NCI-H1694 treated with DMSO at 0.1 percent for 48 hours (cell line): ENCODE data around the gene ESRP2.

ENCODE experiments used
- DNase-seq: peaks from one replicate; lab custom pipeline; 2025; lab: John Stamatoyannopoulos, UW

Gene ESRP2

DNA sequence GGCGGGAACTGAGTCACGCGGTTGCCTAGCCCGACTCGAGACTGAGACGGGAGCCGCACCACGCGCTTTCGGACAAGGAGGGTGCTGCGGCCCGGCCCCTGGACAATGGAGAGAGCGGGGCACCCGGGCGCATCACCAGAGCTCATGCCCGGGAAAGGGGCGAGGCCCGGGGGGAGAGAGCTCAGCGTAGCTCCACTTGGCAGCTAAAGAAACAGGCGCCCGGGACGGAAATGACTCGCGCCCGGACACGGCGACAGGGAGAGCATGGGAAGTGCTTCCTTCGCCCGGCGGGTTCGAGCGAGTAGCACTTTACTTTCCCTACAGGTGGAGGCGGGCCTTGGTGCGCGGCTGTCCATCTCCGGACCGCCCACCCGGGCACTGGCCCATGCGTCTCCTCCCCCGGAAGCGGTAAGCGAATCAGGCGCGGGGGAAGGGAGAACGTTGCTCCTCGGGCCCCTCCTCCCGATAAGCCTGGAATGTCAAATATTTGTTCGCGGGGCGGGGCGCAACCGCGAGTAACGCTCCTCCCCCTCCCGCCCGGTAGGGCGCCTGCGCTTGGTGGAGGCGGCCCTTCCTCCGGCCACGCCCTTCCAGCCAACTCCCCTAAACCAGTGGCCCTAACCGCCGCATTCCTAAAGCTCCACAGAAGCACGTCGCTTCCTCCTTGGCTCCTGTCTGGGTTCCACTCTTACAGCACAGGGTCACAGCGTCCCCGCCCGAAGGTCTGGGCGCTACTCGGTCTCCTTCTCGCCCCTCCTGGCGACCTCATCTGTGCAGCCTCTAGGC is 1.5 kb upstream of the ESRP2 start:
- DNase-seq: peak; percentile 79

DNA sequence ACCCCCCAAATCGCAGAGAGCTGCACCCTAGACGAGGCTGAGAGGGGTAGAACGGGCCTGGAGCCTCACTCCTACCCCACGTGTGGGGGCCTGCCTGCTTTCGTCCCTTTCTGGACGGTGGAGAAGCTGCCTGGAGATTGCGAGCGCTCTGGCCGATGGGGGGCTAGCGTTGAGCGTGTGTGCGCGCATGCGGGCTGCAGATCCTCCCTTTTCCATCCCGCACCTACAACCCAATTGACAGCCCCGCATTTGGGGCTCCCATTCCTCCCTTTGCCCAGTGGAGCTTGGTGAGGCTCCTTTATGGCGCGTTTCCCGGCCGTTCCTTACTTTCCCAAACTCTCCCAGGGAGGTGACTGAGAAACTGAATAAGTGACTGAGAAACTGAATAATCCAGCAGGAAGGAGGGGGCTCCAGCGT is 907 bp upstream of the ESRP2 start:
- DNase-seq: no peak

DNA sequence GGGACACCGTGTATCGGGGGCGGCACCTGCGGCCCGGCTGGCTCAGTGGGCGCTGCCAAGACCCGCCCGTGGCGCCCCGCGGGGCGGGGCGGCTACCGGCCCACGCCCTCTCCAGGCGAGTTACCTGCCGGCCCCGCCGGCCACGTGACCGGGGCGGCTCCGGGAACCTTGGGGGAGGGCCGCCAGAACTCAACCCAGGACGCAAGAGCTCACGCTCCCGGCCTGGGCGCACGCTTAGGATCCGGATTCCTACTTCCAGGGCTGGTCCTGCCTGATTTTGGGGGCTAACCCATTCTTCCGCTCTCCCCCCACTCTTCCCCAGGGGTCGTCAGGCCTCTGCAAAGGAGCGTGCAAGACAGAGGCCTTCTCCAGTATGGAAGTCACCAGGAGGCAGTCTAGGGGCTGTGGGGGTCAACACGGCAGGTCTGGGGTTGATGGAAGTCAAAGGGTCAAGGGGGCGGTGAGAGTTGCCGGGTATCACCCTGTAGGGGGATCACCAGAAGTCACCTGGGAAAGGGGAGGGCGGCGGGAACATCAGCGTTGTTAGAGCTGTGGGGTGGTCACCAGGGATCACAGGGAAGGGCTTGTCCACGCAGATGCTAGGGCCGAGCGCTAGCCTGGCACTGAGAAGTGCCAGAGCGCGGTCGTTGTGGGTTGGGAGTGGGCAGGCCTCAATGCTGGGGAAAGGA is 354 bp upstream of the ESRP2 start:
- no peak for DNase-seq

DNA sequence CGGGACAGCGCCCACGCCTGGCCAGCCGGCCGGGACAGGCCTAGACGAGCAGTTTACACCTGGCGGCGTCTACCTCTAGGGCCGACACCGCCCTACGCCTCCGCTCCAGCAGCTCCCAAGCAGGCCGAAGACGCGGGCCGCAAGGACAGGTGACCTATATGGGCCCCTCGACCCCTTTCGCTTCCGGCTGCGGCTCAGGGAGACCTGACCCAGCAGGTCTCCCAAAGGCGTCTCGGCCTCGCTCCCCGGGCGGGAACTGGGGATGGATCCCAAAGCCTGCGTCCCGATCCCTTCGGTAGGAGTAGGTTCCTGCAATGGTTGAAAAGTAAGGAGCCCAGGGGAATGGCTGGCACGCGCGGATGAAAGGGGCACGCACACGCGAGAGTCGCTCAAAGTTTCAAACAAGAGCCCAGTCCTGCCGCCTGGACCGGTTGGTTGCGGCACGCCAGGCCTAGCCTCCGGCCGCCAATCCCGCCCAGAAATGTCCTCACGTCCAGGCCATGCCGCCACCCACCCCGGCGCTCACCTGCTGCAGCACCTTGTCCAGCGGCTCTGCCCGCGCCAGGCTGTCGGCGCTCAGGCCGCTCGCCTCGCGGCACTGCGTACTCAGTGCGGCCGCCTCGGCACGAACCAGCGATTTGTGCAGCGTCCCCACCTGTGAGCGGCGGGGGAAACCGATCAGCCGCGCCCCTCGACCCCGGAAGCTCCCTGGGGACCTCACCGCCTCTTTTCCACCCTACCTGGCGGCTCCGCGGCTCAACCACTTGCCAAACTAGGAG is 630 bp downstream of the ESRP2 start:
- DNase-seq: no peak

DNA sequence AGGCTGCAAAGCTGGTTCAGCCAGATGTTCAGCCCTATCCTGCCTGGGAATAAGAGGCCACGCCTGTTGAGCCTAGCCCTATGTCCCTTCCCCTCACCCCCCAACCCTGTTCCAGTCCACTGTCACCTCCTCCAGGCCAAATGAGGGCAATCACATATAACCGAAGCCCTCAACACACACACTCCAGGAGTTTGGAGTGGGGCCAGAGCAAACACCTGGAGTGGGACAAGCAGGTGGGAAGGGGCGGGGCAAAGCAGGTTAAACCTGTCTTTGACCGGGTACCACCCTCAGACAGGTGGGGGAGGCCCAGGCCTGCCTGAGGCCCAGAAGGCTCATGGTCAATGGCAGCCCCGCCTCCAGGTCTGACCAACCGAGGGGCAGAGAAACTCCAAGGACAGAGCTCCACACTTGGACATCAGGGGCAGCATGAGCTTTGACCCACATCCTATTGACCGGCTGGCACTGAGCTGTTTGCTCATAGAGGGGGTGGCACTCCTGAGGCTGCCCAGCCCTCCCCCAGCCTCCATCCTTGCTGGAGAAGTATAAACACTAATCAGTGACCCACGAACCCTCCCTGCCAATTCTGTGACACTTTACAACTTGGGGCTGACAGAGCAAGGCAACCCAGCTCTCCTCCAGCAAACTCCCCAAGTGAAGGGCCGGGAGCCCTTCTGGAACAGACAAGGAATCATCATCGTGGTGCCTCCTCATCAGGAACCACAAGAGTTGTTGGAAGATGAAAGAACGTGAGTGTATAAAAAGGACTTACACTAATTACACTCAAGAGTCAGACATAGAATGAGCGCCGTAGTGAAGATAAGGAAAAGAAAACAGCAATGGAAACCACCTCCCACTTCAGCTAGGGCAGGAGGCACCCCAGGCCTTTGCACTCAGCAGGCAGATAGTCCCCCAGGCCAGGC is 1.5 kb downstream of the ESRP2 start:
- DNase-seq: no peak

DNA sequence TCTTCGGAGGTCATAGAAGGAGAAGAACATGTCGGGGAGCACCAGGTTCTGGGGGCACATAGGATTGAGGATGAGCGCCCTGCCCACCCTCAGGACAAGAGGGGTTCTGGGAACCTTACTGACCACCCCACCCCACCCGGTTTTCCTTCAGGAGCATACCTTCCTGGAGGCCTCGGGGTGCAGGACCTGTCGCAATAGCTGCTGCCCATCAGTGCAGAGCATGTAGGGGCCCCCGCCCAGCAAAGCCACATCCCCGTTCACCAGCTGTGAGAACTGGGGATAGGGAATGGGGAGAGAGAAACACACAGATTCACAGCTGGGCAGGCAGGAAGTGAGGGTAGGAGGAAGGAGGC is 2.1 kb downstream of the ESRP2 start:
- DNase-seq: no peak

DNA sequence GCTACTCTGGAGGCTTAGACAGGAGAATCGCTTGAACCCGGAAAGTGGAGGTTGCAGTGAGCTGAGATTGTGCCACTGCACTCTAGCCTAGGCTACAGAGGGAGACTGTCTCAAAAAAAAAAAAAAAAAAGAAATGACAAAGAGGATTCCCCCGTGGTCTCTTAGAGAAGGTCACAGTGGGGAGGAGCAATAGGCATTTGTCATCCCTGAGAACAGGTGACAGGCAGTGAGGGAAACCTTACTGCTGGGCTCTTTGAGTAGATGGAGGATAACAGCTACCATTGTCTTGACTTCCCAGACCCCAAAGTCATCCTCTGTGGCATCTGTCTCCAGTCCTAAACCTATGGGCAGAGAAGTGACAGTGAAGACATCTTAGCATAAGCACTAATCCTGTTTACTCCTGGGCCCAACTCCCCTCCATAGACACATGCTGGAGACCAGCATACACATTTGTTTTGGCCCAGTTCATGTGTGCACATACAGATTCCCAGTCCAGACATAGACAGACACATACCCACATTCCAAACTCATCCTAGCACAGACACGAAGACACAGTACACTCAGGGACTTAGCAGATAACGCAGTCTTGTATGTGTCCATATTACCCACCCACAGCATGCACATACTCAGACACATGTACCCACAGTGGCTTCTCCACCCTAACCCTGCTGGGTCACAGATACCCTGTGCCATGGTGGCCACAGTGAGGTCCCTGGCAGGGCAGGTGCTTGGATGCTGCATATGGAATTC is 2.7 kb downstream of the ESRP2 start:
- DNase-seq: no peak

DNA sequence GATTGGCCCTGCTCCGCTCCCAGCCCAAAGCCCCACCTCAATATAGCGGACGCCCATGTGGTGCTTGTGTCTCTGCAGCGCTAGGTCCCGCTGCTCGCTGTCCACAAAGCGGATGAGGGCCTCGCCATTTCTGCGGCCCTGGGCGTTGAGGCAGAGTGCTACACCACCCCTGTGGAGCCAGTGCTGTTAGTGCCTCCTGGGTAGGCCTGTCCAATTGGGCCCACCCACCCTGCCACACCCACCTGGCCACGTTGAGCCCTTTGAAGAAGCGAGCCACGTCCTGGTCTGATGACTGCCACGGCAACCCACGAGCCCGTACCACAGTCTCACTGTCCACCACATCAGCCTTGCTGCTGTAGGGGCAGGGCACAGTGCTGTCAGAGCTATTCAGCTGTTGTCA is 3.6 kb downstream of the ESRP2 start:
- DNase-seq: no peak

DNA sequence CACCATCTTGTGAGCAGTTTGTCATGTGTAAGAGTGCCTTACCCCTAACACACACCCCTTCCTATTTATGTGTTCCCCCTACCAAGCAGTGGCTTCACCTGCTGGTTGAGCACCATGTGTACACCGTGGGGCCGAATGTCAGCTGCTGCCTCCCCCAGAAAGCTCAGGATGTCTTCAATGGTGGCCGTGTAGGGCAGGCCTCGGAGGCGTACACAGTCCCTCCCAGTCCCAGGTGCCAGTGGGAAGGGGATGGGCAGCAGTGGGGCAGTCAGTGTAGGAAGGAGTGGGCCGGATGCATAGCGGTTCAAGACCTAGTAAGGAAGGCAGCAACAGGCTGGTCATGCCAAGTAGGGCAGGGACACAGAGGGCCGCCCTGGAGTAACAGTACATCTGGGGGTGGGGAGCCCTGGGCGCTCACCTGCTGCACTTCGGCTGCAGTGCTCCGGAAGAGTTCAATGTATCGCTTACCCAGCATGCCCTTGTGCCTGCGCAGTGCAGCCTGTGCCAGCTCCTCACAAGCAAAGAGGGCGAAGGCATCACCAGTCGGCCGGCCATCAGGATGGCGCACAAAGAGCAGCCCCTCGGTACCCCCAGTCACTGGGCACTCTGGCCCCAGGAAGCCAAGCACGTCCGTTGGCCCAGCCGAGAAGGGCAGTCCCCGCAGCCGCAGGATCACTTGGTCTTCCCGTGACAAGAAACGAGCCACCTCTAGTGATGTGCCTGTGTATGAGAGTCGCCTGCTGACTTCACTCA is 4.4 kb downstream of the ESRP2 start:
- DNase-seq: no peak

DNA sequence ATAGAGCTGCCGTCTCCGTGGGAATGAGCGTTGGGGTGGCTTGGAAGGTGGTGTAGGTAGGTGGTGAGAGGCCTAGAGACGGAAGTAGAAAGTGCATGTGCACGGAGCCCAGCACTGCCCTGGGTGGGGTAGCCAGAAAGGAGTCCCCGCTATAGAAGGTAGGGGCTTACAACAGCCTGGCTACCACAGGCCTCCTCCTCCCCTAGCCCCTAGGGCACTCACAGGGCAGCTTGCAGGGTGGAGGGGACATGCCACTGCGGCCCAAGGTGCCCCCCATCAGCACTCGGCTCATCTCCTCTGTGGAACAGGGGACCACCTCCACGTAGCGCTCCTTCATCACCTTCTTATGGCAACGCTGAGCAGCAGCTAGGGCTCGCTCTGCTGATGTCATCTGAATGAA is 5.0 kb downstream of the ESRP2 start:
- no peak for DNase-seq

DNA sequence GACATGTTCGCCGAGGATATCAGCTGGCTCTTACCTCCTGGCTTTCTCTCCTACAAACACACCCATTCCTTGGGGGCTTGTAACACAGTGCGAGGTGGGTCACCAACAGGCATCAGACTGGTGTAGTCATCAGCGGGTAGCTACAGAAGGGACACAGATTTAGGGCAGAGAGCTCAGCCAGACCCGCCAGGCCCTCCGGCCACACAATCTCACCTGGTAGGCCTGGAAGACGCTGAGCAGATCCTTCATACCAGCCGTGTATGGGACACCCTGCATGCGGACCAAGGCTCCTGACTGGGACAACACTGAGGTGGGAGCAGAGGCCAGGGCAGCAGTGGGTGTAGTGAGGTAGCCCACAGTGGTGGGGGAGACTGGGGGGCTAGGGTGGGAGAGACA is 5.8 kb downstream of the ESRP2 start:
- no peak for DNase-seq

DNA sequence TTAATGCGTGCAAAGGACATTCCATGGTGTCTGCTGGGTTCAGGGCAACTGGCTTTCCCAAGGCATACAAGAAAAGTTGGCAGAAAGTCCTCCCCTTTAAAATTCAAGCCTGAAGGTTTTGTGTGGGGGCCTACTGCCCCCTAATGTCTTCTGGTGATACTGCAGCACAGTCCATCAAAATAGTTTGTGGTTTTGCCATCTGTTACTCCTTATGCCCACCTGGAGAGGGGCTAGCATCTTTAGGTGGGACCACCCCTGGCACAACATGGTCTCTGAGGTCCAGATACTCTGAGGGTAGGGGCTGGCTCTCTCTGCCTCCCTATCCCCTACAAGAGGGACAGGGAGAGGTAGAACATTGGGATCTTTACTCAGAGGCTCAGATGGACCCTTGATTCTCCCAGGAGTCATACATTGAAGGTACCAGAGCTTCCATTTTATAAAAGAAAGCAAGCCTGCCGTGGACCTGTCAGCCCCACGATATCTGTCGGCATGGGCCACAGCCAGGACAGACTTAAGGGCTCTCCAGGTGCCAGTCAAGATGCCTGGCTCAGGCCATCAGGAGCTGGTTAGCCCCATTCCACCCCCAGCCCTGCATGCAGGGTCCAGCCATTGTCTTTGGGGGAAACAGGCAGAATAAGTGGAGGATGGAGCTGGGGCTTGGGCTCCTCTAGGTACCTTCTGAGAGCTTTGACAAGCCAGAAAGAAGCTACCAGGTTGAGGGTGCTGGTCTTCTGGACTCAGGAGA is 6.3 kb downstream of the ESRP2 start:
- DNase-seq: peak; percentile 59

DNA sequence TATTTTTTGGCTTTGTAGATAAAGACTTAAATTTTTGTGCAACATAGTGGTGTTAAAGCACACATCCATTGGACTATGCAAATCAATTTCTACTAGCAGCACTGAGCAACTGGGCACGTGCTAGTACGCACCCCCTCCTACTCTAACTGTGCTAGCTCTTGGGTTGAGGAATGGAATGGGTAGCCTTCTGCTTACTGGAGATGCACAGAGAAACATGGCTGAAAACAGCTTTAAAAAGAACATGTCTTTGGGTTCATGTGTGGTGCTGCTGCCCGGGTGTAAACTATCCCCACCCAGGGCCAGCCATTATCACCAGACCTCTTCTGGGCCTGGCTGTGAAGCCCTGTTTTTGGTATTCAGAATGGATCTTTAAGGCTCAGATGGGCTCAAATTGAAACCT is 7.3 kb downstream of the ESRP2 start:
- DNase-seq: no peak

DNA sequence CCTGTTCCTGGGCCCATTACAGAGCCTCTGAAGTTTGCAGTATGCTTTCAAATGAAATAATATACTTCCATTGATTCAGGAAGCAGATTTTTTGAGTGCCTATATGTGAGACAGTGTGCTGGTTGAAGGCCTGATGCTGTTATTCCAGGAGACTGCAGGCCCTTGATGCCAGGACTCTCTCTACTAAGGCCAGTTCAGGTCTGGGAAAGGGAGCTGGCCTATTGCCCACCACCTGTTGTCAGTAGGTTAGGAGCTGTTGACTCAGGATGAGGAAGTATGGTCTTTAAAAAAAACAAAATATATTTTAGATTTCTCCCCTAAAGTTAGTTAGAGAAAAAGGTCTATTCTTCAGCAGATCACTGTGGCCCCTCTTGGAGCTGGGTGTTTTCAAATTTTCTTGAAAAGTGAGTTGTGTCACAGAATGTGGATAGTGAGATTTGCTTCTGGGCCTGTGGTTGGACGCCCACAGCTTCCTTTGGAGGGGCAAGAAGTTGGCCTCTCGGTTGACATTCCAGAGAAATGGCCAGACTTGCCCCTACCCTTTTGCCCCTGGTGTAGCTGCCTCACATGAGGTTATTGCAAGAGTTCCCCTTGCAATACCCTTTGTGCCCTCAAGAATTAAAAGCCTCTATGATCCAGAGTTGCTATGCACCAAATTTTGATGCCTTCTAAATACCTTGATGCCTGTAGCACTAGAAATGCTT is 7.9 kb downstream of the ESRP2 start:
- no peak for DNase-seq

DNA sequence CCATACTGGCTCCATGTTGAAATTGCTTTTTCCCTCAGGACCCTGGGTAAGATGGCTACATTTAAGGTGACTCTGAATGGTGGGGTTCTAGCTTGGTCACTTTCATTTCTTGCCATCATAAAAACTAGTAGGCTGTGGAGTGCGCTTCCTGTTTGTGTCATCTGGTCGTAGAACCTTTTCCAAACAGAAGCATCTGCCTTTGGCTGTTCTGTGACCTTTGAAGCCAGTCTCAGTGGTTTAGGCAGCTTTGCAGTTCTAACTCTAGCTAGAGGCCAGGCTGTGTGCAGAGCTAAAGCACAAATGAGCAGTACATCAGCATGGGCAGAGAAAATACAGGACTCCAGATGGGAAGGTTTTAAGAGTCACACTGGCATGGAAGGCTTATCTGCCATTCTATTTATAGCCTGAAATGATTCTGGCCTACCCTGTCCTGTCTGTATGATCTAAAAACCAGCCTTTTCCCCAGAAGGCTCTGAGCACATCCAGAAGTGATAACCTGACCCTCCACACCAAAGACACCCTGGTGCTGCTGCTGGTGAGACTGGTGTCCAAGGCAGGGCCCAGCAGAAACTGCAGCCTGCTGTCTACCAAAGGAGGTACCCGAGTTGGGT is 8.6 kb downstream of the ESRP2 start:
- no peak for DNase-seq

DNA sequence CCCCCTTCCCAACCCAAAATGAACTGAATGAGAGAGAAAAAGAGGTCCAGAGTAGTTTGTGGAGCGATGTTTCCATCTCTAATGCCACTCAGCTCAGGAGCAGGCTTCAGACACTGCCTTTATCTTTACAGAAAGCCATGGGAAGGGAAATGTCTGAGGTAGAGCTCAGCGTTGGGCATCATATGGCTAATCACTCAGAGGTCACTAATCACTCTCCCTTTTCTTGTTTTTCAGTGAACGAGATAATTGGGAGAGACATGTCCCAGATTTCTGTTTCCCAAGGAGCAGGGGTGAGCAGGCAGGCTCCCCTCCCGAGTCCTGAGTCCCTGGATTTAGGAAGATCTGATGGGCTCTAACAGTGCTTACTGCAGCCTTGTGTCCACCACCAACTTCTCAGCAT is 9.8 kb downstream of the ESRP2 start:
- no peak for DNase-seq

DNA sequence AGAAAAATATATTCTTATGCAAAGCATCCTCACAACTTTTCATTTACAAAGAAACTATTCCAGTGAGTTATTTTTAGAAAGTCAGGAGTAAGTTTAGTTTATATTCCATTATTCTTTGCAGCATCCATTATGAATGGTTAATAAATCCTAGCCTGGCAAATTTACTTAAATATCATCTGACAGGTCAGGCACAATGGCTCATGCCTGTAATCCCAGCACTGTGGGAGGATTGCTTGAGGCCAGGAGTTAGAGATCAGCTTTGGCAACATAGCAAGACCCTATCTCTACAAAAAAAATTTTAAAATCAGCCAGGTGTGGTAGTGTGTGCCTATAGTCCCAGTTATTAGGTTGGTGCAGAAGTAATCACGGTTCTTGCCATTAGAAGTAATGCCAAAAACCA is 12.9 kb downstream of the ESRP2 start:
- no peak for DNase-seq

DNA sequence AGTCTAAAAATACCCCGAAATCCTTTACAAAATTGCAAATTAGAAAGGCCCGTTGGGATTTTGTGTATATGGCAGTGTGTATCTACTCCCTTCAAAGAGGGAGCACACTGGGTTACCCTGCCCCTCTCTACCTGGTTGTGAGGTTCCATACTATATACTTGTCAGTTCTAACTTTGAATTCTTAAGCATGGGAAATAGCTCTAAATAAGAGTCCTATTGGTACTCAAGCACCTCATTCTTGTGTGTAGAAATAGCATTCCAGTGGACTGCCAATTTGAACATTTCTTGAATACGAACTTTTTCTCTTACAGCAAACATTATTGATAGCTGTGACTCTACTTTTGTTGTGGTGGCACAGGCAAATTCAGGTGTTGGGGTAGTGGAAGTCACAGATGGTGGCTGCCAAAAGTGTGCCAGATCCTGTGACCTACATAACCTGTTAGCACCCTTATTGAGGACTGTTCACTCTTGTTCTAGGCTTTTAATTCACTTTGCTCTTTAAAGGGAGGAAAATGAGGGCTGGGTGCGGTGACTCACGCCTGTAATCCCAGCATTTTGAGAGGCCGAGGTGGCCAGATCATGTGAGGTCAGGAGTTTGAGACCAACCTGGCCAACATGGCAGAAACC is 16.1 kb downstream of the ESRP2 start:
- no peak for DNase-seq
